ENCODE results near the gene RDX.

Gene RDX

GRCh38 chr11:110126936-110127335 is 169.5 kb downstream of the RDX start:
- intact Hi-C loops (cut with DNase I; ENCODE audit: low total_unique reads), result no loop called here
- Histone ChIP-seq H3K27me3 (no peaks in the 10 kb centered on the region), H3K9me3 (no peaks in the 10 kb centered on the region), H3K4me3 (no peak overlapping the region), H3K27ac (no peak overlapping the region), H3K4me1 (peaks cover 0 to 7% (median 1%) of the 10 kb centered on the region in 4 donors), H3K36me3 (no peaks in the 10 kb centered on the region)
- no peak for DNase-seq
- TF ChIP-seq CTCF (IDR thresholded peaks at IDR 0.05), result no peak

- no peak overlapping the region for H3K4me3 ChIP-seq
- peaks cover 0 to 12% (median 3%) of the 10 kb centered on the region in 4 donors for H3K4me1 ChIP-seq
- no peaks in the 10 kb centered on the region for H3K36me3 ChIP-seq
- intact Hi-C loops (cut with DNase I; ENCODE audit: low total_unique reads), result no loop called here
- no peak for TF ChIP-seq CTCF (IDR thresholded peaks at IDR 0.05)
- no peak overlapping the region for H3K27ac ChIP-seq
- DNase-seq, result no peak
- H3K27me3 ChIP-seq, result no peaks in the 10 kb centered on the region
- no peaks in the 10 kb centered on the region for H3K9me3 ChIP-seq
Observed at GRCh38 chr11:110125632-110126031, 170.8 kb downstream of the RDX start.

Measured in tibial artery (tissue), 4 donors.